GM21528 (cell line): Measurements from ENCODE around the gene GPRIN1.

Experiments used
- ATAC-seq: cut with Tn5 transposase; IDR thresholded peaks from one replicate; pipeline ENCODE4 v1.9.1; 2021; ENCODE audit warnings: mild to moderate bottlenecking, moderate library complexity; ENCODE audit not compliant: unreplicated experiment, low FRiP score

Gene GPRIN1

DNA sequence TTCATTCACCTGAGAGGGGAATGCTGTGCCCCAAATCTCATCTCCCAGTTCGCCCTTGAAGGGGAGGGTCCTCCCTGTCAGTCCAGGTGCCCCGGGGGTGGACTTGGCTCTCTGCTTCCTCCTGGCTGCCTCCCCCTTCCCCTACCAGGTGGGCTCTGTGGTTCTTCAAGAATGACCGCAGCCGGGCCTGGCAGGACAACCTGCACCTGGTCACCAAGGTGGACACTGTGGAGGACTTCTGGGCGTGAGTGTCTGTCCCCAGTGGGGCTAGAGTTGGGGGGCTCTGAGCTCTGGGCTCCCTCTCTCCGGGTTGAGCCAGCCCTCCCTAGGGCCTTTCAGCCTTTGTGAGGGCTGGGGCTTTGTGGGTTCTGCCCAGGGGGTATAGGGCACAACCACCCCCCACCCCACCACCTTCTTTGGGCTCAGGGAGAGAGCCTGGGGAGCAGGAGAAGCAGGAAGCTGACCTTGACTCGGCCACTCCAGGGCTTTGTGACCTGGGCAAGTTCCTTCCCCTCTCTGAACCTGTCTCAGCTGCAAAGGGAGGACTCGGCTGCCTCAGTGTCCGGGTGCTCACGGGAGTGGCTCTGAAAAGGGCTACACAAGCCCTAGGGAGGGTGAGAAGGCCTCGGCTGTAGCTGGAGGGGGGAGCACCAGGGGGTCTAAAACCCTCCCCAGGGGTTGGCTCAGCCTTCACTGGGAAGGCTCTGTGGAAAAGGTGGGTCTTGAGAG, 33.7 kb upstream of the GPRIN1 start:
- ATAC-seq, result no peak

DNA sequence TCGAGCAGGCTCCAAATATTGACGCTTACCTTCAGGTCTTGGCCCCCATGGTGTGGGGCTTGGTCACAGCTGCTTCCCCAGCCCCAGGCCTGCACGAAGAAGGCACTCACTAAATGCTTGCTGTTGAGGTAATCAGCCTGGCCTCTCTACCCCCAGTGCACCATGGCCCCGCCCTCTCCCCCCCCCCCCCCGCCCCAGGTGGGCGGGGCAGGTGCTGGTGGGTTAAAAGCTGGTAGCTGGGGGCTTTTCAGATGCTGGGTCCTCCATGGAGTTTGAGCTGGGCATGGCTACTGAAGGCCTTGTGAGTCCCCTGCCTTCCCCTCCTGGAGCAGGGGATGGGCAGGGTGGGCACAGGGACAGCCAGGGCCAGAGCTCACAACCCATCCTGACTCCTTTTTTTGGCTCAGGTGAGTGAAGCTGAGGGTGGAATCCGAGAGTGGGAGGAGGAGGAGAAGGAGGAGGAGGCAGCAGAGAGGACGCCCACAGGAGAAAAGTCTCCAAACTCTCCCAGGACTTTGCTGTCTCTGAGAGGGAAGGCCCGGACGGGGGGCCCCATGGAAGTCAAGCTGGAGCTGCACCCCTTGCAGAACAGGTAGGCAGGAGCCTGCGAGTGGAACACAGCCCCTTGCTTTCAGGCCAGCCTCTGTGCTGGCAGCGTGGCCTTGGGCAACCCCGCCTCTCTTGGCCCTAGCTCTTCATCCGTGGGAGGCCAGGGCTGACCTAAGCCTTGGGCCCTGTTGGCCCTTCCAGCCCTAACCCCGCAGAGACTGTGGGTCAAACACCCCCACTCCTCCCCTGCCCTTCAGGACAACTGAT, 32.9 kb upstream of the GPRIN1 start:
- no peak for ATAC-seq

DNA sequence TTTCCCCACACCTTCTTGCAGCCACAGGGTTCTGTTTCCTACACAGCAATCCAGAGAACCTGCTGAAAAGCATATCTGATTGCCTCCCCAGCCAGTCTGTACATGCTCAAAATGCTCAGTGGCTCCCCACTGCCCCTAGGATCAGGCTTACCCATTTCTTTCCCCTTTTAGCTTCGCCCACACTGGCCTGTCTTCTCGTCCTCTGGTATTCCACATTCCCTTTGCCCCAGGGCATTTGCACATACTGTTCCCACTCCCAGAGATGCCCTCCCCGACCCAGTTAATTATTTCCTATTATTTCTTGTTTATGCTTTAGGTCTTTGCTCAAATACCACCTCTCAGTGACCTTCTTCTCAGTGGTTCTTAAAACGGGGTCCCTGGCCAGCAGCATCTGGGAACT, 30.7 kb upstream of the GPRIN1 start:
- no peak for ATAC-seq

DNA sequence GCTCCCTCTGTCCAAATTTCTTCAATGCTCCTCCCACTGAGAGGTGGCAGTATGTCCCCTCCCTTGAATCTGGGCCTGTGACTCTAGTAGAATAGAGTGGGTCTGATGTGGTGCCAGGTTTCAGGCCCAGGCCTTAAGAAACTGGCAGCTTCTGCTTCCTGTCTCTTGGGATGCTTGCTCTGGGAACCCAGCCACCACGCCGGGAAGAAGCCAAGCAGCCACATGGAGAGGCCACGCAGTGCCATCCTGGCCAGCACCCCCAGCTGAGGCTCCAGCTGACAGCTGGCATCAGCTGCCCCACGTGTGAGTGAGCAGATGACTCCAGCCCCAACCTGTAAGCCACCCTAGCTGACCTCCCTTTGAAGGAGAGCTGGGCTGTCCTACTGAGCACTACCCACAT, 30.0 kb upstream of the GPRIN1 start:
- no peak for ATAC-seq

DNA sequence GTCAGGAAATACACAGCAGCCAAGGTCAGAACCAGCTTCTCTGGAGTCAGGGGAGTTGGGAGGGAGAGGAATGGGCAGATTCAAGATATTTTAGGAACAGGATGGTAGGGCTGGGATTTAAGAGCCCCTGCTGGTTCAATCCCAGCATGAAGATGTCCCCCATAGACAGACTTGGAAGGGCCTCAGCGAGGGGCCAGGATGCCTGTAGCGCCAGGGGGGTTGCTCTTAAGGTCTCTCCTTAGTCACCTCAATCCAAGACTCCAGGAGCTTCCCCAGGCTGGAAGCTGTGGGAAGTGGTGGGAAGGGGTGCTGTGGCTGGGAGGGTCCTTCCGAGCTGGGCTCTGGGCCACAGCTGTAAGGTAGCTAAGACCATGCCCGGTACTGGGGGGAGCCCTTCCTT, 29.3 kb upstream of the GPRIN1 start:
- ATAC-seq, result no peak

DNA sequence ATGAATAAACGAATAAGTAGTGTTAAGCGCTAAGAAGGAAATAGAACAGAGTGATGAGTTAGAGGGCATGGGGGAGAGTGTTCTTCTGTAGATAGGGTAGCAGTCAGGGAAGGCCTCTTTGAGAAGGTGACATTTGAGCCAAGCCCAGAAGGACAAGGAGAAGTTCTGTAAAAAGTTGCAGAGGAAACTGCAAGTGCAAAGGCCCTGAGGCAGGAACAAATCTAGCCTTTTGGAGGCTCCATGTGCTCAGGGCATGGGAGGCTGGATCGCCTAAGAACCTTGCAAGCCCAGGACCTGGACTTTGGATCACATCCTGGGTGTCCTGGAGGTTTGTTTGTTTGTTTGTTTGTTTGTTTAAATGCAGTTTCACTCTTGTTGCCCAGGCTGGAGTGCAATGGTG, 28.5 kb upstream of the GPRIN1 start:
- no peak for ATAC-seq

DNA sequence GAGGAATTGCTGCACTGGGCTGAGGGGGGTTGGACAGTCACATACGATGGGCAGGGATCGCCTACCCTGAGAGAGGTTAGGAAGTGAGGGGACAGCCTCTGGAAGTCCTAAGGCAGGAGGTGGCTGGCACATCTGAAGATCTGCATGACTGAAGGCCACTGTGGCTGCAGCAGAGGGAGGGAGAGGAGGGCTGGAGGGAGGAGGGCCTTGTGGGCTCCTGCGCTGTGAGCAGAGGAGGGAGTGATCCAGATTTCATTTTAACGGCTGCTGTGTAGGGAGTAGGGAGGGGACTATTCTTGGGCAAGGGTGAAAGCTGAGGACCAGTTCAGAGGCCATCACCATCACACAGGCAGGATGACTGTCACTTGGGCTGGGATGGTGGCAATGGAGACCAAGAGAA, 27.6 kb upstream of the GPRIN1 start:
- ATAC-seq, result no peak

DNA sequence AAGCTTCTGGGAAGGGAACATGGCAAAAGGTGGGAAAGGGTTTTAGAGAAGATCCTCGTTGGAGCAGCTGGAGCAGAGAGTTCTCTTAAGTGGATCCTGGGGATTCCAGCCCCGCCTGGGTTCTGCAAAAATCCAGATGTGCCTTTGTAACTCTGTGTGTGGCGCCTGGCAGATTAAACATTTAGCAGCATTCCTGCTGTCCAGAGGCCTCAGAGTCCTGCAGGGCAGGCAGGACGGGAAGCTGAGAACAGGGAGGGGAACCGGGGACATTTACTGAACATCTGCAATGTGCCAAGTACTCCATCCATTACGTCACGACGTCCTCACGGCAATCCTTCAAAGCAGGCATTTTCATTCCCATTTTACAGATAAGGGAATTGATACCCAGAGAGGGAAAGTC, 26.5 kb upstream of the GPRIN1 start:
- no peak for ATAC-seq

DNA sequence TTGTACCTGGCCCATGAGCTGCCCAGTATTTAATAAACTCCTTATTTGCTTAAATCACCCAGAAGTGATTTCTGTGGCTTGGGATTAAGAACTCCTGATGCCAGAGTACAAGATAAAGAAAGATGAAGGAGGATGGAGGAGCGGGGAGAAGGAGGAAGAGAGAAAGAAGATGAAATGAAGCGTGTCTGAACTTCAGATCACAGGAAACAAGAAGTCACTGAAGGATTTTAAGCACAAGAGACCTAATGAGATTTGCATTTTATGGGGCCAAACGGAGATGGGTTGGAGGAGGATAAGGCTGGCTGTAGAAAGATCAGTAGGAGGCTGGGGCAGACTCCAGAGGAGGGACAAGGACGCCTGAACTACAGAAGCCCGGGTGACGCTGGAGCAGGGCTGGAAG, 23.6 kb upstream of the GPRIN1 start:
- ATAC-seq, result no peak

DNA sequence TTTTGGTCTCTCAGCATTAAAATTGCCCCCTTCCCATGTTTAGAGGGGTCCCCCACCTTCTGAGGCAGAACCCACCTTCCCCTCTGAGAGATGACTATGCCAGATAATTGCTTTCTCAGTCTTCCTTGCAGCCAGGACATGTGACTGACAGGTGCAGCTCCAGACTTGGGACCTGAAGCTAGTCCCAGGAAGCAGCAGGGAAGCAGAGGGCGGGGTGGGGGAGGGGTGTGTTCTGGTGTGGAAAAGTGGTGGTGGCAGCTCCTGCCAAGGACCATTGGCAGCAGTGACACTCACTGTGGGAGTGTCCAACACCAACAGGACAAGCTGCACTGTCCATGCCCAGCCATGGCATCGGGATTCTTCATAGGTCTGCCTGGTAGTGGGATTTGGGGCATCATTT, 22.8 kb upstream of the GPRIN1 start:
- no peak for ATAC-seq

DNA sequence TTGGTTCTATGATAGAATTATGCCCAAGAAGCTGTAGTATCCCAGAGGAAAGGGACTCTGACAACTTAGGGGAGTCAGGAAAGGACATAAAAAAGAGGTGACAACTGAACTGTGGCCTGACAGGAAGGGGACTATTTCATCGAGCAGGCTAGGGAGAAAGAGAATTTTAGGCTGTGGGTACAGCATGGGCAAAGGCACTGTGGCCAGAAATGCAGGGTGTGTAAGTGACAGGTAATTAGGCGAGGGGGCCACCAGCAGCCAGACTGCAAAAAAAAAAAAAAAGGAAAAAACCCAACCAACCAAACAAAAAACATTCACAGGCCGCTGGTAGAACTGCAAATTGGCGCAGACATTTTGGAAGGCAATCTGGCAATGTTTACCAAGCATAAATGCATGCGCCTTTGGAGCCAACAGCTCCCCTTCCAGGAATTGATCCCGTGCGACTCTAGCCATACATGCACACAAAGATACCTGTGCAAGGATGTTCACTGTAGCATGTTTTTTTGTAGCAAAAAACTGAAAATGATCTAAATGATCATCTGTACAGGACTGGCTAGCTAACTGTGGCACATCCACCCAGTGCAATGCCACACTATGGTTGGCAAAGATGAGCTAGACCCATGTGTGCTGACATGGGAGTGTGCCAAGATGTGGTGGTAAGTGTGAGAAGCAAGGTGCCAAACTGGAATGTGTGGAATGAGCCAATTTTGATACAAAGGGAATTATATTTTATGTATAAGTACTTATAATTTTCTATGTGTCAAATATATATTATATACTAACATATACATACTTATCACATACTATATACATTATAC, 21.6 kb upstream of the GPRIN1 start:
- no peak for ATAC-seq

DNA sequence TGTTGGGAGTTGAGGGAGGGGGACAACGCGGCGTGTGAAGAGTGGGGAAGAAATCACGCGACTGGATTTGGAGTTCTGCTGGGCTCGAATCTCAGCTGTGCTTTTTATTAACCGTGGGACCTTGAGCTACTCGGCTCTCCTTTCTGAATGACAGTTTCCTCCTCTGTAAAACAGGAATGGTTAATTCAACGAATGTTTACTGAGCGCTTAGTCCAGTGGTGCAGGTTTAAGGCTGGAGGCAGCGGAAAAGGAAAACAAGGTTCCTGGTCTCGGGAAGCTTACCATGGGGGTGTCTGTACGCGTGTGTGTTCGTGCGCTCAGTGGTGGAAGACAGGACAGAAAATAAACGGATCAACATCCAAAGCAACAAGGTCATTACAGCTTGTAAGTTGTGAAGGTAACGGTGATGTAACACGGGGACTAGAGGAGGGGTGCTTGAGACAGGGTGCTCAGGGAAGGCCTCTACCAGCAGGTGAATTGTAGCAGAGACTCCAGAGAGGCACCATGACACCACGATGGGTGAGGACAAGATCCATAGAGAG, 20.8 kb upstream of the GPRIN1 start:
- ATAC-seq, result no peak

DNA sequence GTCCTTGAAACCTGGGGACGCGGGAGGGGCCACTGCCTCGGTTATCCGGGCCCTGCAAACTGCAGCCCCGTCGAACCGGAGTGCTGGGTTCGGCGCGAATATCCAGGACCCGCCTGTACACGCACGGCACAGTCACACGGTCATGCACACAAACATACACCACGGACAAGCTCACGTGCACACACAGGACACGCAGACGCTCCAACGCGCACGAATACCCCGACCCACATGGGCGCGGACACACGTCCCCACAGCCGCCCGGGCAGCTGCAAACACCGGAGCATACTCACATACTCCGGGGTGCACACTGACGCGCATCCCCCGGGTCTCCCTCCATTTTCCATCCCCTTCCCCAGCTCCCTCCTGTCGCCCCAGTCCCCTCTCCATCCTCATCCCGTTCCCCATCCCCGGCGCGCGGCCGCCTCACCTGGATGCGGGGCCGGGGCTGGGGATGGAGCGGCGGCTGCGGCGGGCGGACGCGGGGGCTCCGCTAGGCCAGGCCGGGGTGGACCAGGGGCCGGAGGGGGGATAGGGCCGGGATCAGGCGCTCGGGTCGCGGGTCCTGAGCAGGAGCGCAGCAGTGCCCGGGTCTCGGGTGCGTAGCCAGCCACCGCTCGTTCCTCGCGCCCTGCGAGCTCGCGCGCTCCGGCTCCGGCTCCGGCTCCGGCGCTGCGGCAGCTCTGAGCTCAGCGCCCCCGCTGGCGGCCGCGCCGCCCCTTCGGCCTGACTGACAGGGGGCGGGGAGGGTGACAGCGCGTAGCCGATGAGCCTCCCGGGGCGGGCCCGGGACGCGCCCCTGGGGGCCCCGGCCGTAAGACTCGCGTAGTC, 20.1 kb upstream of the GPRIN1 start, which contains the start of the genes EIF4E1B and SNCB:
TSS of gene EIF4E1B (plus strand) at position 823 of the 828 bp plus-strand sequence. CDS start 12,113 bp downstream, outside the sequence.
TSS of gene SNCB (minus strand) at position 682 of the 828 bp plus-strand sequence. CDS start 880 bp downstream, outside the sequence.
- no peak for ATAC-seq

DNA sequence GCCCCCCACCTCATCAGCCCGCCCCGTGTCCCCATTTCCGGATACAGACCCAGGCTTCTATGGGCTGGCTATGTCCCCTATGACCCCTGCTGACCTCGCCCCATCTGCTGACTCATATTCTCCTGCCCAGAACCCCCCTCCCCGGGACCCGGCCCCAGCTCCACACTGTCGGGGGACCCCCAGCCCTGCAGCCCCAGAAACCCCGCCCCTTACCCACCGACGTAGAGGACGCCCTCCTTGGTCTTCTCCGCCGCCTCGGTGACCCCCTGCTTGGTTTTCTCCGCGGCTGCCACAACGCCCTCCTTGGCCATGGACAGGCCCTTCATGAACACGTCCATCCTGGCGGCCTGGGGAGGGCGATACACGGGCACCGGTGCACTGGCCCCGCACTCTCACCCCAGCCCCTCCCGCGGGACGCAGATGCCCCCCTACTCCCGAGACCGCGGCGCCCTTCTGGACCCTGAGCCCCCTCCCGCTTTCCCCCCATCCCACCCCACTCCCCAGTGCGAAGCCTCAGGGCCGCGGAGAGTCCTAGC, 19.4 kb upstream of the GPRIN1 start:
- ATAC-seq, result no peak

DNA sequence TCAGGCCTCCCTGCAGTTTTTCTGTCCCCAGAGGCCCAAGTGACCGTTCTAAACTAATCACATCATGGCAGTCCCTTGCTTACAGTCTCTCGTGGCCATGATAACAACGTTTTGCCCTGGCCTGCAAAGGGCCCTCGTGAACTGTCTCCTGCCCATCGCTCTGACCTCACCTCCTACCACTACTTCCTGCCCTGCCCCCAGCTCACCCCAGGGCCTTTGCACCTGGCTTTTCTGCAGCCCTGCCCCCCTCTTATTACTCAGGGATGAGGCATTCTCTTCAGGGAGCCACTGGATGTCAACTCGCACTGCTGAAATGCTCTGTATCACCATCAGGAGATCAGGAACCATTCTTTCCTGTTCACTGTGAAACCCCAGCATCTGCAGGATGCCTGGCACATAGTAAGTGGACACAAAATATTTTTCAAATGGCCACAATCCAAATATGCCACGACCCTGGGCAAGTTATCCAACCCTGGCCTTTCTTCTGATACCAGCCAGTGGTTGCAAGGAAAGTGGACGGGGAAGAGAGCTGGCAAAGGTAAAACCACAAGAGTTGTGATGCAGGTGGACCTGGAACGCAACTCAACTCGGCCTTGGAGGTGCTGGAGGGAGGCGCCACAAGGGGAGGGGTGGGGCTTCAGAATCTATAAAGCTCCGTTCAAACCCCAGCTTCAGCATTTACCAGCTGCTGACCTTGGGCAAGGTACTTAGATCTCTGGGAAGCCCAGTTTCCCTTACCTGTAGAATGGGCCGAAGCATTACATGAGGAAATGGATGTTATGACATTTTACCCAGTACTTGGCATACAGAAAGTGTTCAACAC, 18.7 kb upstream of the GPRIN1 start:
- no peak for ATAC-seq

DNA sequence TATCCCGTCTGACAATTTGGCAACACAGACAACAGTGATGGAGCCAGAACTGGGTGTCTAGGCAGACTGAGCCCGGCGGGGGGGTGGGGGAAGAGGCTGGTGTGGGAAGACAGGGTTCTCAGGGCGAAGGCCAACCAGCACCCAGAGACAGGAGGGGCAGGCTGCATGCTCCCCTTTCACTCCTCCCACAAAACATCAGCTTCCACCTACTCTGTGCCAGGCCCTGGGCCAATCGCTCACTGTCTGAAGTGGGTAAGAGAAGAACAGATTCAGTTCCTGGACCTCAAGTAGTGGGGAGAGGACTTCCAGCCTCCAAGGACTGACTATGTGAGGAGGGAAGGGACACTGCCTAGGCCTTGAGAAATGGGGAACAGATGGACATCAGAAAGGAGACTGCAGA, 17.6 kb upstream of the GPRIN1 start:
- ATAC-seq, result no peak

DNA sequence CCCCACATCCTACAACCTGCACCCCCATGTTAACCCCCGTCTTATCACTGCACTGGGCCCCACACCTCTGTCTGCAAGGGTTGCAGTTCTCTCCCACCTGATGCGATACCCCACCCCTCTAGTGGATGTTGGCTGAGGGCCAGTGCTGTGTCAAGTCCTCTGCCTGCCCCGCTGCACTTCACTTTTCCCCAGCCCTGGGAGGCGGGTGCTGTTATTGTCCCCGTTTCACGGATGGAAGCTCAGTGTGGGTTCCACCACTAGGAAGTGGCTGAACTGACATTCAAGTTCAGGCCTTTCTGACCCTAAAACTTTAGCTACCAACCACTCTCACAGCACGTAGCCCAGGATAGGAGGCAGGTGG, 16.9 kb upstream of the GPRIN1 start:
- no peak for ATAC-seq

DNA sequence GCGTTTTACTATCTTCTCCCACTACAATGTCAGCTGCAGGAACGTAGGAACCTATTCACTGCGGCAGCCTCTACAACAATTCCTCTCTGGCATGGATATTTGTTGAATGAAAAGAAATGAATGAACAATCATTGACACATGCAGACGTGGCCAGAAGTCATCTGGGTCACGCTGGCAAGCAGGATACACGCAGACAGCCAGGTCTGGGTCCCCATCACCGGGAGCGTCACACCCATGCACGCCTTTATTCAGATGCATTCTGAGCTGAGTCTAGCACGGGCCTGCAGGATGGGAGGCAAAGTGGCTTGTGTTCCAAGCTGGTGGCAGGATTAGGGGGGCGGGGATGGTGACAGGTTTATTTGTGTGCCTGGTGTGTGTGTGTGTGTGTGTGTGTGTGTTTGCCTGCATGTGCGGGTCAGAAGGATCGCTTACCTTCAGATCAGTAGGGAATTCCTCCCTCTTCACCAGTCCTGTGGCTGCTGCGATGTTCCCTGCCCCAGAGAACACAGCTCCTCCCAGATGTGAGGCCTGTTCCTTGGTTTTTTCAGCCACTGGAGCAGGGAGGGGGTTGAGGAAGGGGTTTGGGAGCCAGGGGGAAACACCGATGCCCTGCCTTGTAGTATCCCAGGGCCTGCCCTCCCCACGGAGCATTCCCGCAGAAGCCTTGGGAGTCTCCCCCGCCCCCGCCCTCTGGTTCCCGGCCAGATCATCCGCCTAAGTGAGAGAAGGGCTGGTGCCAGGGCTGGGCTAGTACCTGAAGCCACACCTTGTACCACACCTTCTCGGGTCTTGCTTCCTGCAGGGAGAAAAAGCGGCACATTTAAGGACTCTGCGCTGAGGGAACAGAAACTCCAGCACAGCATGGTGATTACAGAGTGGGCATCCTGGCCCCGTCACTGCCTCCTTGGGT, 16.3 kb upstream of the GPRIN1 start:
- ATAC-seq, result no peak
